Kasumi-1 (cell line): ENCODE measurements around the gene PITX3.

ENCODE experiments used
- DNase-seq, 2 experiments: peaks; one replicate each; lab custom pipeline; 2025; lab: John Stamatoyannopoulos, UW

Gene PITX3

GRCh38 chr10:102241444-102242117 is at the start of gene PITX3:
PITX3 (minus strand) TSS chr10:102241512; CDS start chr10:102232080, 9,432 bp downstream.
- peak; percentile 95 to 97 for DNase-seq

- DNase-seq: no peak
Measured at GRCh38 chr10:102289840-102290239, 48.5 kb upstream of the PITX3 start.

GRCh38 chr10:102289356-102289755 is 48.0 kb upstream of the PITX3 start:
- DNase-seq: no peak

GRCh38 chr10:102287991-102288390 is 46.7 kb upstream of the PITX3 start:
- DNase-seq: no peak

GRCh38 chr10:102287538-102287937 is 46.2 kb upstream of the PITX3 start:
- no peak for DNase-seq

GRCh38 chr10:102286216-102286615 is 44.9 kb upstream of the PITX3 start:
- no peak for DNase-seq

GRCh38 chr10:102285133-102285532 is 43.8 kb upstream of the PITX3 start:
- DNase-seq: no peak

- no peak for DNase-seq
Measured at GRCh38 chr10:102284531-102284930, 43.2 kb upstream of the PITX3 start.

GRCh38 chr10:102283890-102284289 is 42.6 kb upstream of the PITX3 start:
- no peak for DNase-seq

GRCh38 chr10:102283488-102283887 is 42.2 kb upstream of the PITX3 start:
- DNase-seq: no peak

- DNase-seq: peak; percentile 83 to 85
Measured at GRCh38 chr10:102281102-102281487, 39.8 kb upstream of the PITX3 start.

GRCh38 chr10:102280397-102281101 is 39.2 kb upstream of the PITX3 start:
- DNase-seq: peak; percentile 48 to 52

GRCh38 chr10:102279104-102279503 is 37.8 kb upstream of the PITX3 start:
- no peak for DNase-seq

- DNase-seq: no peak
Measured at GRCh38 chr10:102275343-102275742, 34.0 kb upstream of the PITX3 start.

- no peak for DNase-seq
Measured at GRCh38 chr10:102274062-102274461, 32.8 kb upstream of the PITX3 start.

GRCh38 chr10:102269017-102269416 is 27.7 kb upstream of the PITX3 start:
- DNase-seq: no peak

GRCh38 chr10:102268375-102268888 is 27.1 kb upstream of the PITX3 start:
- no peak for DNase-seq

- DNase-seq: no peak
Measured at GRCh38 chr10:102267748-102268147, 26.4 kb upstream of the PITX3 start.

GRCh38 chr10:102266670-102267069 is 25.4 kb upstream of the PITX3 start:
- no peak for DNase-seq

GRCh38 chr10:102264371-102264770 is 23.1 kb upstream of the PITX3 start:
- no peak for DNase-seq

GRCh38 chr10:102262744-102263370 is 21.5 kb upstream of the PITX3 start:
- DNase-seq: no peak

GRCh38 chr10:102261842-102262241 is 20.5 kb upstream of the PITX3 start:
- no peak for DNase-seq

- no peak for DNase-seq
Measured at GRCh38 chr10:102261196-102261595, 19.9 kb upstream of the PITX3 start.
